Chondrocyte (in vitro differentiated cells): ENCODE measurements around the gene TMEM175. TPM values are rescaled to one million over a fixed set of nuclear protein-coding genes. Genes with fewer than 3 reads are reported as not detected.

Experiments used
- DNase-seq: peaks from one replicate; pipeline ENCODE4 v3.0.0; 2021; ENCODE audit warnings: mixed read lengths, low spot score
- H3K27ac Mint-ChIP-seq: one replicate; pipeline ENCODE4 v1.8.0; 2021; ENCODE audit warnings: mild to moderate bottlenecking, moderate library complexity, mixed read lengths; ENCODE audit not compliant: unreplicated experiment
- H3K27me3 Mint-ChIP-seq: 2 replicates; pipeline ENCODE4 v1.8.0; 2021; ENCODE audit warnings: low read depth, mixed read lengths
- H3K36me3 Mint-ChIP-seq: 2 replicates; pipeline ENCODE4 v1.8.0; 2021; ENCODE audit warnings: low read depth, mixed read lengths
- H3K4me1 Mint-ChIP-seq: 2 replicates; pipeline ENCODE4 v1.8.0; 2021; ENCODE audit warnings: low read depth, mild to moderate bottlenecking, mixed read lengths
- H3K4me3 Mint-ChIP-seq: one replicate; pipeline ENCODE4 v1.8.0; 2021; ENCODE audit warnings: mild to moderate bottlenecking, moderate library complexity, mixed read lengths; ENCODE audit not compliant: unreplicated experiment
- H3K9me3 Mint-ChIP-seq: 2 replicates; pipeline ENCODE4 v1.8.0; 2021; ENCODE audit warnings: low read depth, mixed read lengths
- total RNA-seq: library from RNA; stranded (reverse); gene quantifications from 3 replicates; pipeline ENCODE4 v1.2.1, GENCODE V29; 2021
- TF ChIP-seq, protein P1 (sequence below): fragments of 200-600 bp; sonication (generic); IDR thresholded peaks from 2 replicates; pipeline ENCODE4 v1.5.0; 2021; ENCODE audit warnings: antibody characterized with exemption, mild to moderate bottlenecking, moderate library complexity

TMEM175 gene
- total RNA-seq, 1 donor from 2014 or later: 26.1 TPM

- H3K9me3 Mint-ChIP-seq: no peaks in the 10 kb centered on the region
- TF ChIP-seq, protein P1, sequence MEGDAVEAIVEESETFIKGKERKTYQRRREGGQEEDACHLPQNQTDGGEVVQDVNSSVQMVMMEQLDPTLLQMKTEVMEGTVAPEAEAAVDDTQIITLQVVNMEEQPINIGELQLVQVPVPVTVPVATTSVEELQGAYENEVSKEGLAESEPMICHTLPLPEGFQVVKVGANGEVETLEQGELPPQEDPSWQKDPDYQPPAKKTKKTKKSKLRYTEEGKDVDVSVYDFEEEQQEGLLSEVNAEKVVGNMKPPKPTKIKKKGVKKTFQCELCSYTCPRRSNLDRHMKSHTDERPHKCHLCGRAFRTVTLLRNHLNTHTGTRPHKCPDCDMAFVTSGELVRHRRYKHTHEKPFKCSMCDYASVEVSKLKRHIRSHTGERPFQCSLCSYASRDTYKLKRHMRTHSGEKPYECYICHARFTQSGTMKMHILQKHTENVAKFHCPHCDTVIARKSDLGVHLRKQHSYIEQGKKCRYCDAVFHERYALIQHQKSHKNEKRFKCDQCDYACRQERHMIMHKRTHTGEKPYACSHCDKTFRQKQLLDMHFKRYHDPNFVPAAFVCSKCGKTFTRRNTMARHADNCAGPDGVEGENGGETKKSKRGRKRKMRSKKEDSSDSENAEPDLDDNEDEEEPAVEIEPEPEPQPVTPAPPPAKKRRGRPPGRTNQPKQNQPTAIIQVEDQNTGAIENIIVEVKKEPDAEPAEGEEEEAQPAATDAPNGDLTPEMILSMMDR: no peak
These were observed 23.1 kb downstream of the TMEM175 start for GRCh38 chr4:955161-955921.

GRCh38 chr4:955931-956381 lies 23.7 kb downstream of the TMEM175 start:
- no peaks in the 10 kb centered on the region for H3K27me3 Mint-ChIP-seq
- no peak overlapping the region for H3K27ac Mint-ChIP-seq
- peak; percentile 83 for DNase-seq

More at GRCh38 chr4:955161-955921, 23.1 kb downstream of the TMEM175 start:
- H3K27ac Mint-ChIP-seq: no peak overlapping the region
- no peaks in the 10 kb centered on the region for H3K4me1 Mint-ChIP-seq
- no peak overlapping the region for H3K4me3 Mint-ChIP-seq
- peaks cover 11% of the 10 kb centered on the region for H3K36me3 Mint-ChIP-seq
- H3K27me3 Mint-ChIP-seq: no peaks in the 10 kb centered on the region
- DNase-seq: peak; percentile 75

DNA sequence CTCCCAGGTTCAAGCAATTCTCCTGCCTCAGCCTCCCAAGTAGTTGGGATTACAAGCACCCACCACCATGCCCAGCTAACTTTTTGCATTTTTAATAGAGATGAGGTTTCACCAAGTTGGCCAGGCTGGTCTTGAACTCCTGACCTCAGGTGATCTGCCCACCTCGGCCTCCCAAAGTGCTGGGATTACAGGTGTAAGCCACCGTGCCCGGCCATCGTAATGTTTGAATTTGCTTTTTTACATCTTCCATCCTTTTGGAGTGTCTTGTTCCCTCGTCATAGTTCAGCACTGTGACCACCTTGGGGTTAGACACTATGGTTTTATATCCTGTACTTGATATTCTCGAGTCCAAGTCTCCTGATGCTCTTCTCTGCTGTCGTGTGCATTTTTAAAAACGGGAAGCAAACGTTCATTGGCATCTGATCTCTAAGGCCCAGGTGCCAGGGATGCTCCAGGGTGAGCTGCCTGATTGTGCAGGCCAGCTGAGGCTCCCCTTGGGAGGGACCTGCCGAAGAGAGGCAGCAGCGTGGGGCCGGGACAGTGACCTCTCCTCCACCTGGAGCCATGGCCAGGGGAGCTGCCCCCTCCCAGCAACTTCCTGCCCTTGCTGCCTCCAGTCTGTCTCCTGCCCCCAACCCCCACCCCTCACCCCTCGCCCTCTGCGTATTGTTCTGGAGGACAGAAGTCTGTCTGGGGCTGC lies 24.4 kb downstream of the TMEM175 start:
- peaks cover 11% of the 10 kb centered on the region for H3K36me3 Mint-ChIP-seq
- TF ChIP-seq, protein P1: no peak
- no peak overlapping the region for H3K4me3 Mint-ChIP-seq
- H3K27ac Mint-ChIP-seq: peak overlapping the region; percentile 5
- no peaks in the 10 kb centered on the region for H3K4me1 Mint-ChIP-seq
- DNase-seq: peak; percentile 71
- H3K9me3 Mint-ChIP-seq: no peaks in the 10 kb centered on the region
- no peaks in the 10 kb centered on the region for H3K27me3 Mint-ChIP-seq

More at GRCh38 chr4:955931-956381, 23.7 kb downstream of the TMEM175 start:
- Mint-ChIP-seq H3K36me3 (peaks cover 11% of the 10 kb centered on the region), H3K4me3 (no peak overlapping the region), H3K9me3 (no peaks in the 10 kb centered on the region), H3K4me1 (no peaks in the 10 kb centered on the region)
- TF ChIP-seq, protein P1: no peak

DNA sequence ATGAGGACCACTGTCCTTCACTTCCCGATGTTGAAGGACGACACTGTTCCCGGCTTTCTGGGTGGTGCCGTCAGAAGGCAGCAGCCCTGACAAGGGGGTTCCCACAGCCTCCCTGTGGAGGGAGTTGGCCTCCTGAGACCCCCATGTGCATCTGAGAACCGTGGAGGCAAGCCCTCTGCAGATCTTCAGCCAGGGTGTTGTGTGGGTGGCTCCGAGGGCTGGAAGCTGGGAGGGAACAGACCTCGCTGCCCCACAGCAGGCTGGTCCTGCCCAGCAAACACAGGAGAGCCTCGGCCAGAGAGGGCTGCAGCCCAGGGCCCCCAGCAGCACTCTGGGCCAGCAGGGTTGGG lies 24.9 kb downstream of the TMEM175 start:
- peak; percentile 57 for DNase-seq
- Mint-ChIP-seq H3K36me3 (peaks cover 11% of the 10 kb centered on the region), H3K27ac (no peak overlapping the region), H3K4me3 (no peak overlapping the region), H3K4me1 (no peaks in the 10 kb centered on the region), H3K9me3 (no peaks in the 10 kb centered on the region), H3K27me3 (no peaks in the 10 kb centered on the region)
- TF ChIP-seq, protein P1: no peak

DNA sequence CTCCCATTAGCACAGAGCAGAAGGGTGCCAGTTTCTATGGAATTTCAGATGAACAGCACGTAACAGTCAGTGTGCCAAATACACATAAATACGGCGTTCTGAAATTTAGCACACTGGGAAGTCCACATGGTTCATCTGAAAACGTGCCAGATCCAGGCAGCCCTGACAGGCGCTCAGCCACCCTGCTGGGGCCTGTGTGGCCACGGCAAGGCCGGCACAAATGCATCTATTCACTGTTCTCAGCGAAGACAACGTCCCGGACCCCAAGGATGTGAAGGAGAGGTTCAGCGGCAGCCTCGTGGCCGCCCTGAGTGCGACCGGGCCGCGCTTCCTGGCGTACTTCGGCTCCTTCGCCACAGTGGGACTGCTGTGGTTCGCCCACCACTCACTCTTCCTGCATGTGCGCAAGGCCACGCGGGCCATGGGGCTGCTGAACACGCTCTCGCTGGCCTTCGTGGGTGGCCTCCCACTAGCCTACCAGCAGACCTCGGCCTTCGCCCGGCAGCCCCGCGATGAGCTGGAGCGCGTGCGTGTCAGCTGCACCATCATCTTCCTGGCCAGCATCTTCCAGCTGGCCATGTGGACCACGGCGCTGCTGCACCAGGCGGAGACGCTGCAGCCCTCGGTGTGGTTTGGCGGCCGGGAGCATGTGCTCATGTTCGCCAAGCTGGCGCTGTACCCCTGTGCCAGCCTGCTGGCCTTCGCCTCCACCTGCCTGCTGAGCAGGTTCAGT lies 25.5 kb downstream of the TMEM175 start:
- H3K36me3 Mint-ChIP-seq: peaks cover 11% of the 10 kb centered on the region
- TF ChIP-seq, protein P1: no peak
- no peaks in the 10 kb centered on the region for H3K9me3 Mint-ChIP-seq

More for the DNA sequence above, 25.5 kb downstream of the TMEM175 start:
- no peak overlapping the region for H3K27ac Mint-ChIP-seq
- no peaks in the 10 kb centered on the region for H3K27me3 Mint-ChIP-seq
- no peak overlapping the region for H3K4me3 Mint-ChIP-seq
- no peaks in the 10 kb centered on the region for H3K4me1 Mint-ChIP-seq
- DNase-seq: peak; percentile 87
